ENCODE measurements around the gene ACP4. TPM values are rescaled to one million over a fixed set of nuclear protein-coding genes. Genes with fewer than 3 reads are reported as not detected.

The ACP4 gene
- total and polyA plus RNA-seq, 2 of the 13 experiments (the other 11 are each of a cell fraction or from before 2014, with no cell fraction given): 0.08 TPM; not detected in 1

GRCh38 chr19:50835785-50836542 lies 45.7 kb downstream of the ACP4 start (continued):
- no peak for TF ChIP-seq ZMAT3 (CRISPR knock-in tag; conservative IDR thresholded peaks at IDR 0.05)
- TF ChIP-seq KDM2A (CRISPR knock-in tag; IDR thresholded peaks at IDR 0.05; ENCODE audit: borderline replicate concordance, low read depth): peak; percentile 38; the same call in 1 of the 2 replicates
- TF ChIP-seq CENPT (CRISPR knock-in tag; IDR thresholded peaks at IDR 0.05; ENCODE audit: low read depth): no peak
- TF ChIP-seq TAF1 (CRISPR knock-in tag; IDR thresholded peaks at IDR 0.05): 0 out of 2 replicates have a peak, but pooled peaks have one; percentile 28
- no peak for TF ChIP-seq NFIB (CRISPR knock-in tag; IDR thresholded peaks at IDR 0.05; ENCODE audit: borderline replicate concordance)
- no peak for TF ChIP-seq ZNF616 (CRISPR knock-in tag; IDR thresholded peaks at IDR 0.05; ENCODE audit: low read depth)
- TF ChIP-seq ARNT (IDR thresholded peaks at IDR 0.05): no peak
- no peak for TF ChIP-seq DR1 (CRISPR knock-in tag; IDR thresholded peaks at IDR 0.05)
- TF ChIP-seq UBTF (CRISPR knock-in tag; IDR thresholded peaks at IDR 0.05): peak; percentile 72
- no peak for TF ChIP-seq NR2F1 (CRISPR knock-in tag; IDR thresholded peaks at IDR 0.05)
- TF ChIP-seq CREBL2 (CRISPR knock-in tag; IDR thresholded peaks at IDR 0.05; ENCODE audit: borderline replicate concordance): no peak
- TF ChIP-seq IKZF5 (CRISPR knock-in tag; IDR thresholded peaks at IDR 0.05): no peak
- no peak for TF ChIP-seq CHD4 (IDR thresholded peaks at IDR 0.05; ENCODE audit: borderline replicate concordance, low read length)
- TF ChIP-seq MEIS2 (CRISPR knock-in tag; IDR thresholded peaks at IDR 0.05): peak; percentile 26; the same call in 1 of the 2 replicates
- TF ChIP-seq ZSCAN22 (CRISPR knock-in tag; IDR thresholded peaks at IDR 0.05): peak; percentile 93
- TF ChIP-seq JUND (CRISPR knock-in tag; IDR thresholded peaks at IDR 0.05): no peak
- TF ChIP-seq SRSF4 (IDR thresholded peaks at IDR 0.05; ENCODE audit: low read depth, low read length, poor library complexity, severe bottlenecking): no peak
- no peak for TF ChIP-seq GLI4 (CRISPR knock-in tag; IDR thresholded peaks at IDR 0.05; ENCODE audit: borderline replicate concordance)
- TF ChIP-seq NFKB2 (CRISPR knock-in tag; IDR thresholded peaks at IDR 0.05; ENCODE audit: borderline replicate concordance): no peak
- TF ChIP-seq ZNF800 (CRISPR knock-in tag; IDR thresholded peaks at IDR 0.05): peak; percentile 84
- TF ChIP-seq ZGPAT (CRISPR knock-in tag; IDR thresholded peaks at IDR 0.05): peak; percentile 29; the same call in 1 of the 2 replicates
- TF ChIP-seq ZNF879 (CRISPR knock-in tag; IDR thresholded peaks at IDR 0.05): no peak
- no peak for TF ChIP-seq NR2C2 (CRISPR knock-in tag; IDR thresholded peaks at IDR 0.05; ENCODE audit: borderline replicate concordance)

All from HepG2 (cell line).